ENCODE measurements around the gene VPS33B. TPM values are rescaled to one million over a fixed set of nuclear protein-coding genes. Genes with fewer than 3 reads are reported as not detected.

Gene VPS33B
- total and polyA plus RNA-seq, 2 of the 13 experiments (the other 11 are each of a cell fraction or from before 2014, with no cell fraction given) = 15.8 to 16.5 TPM

- TF ChIP-seq ARID5B (CRISPR knock-in tag; IDR thresholded peaks at IDR 0.05) (peak; percentile 36; the same call in 1 of the 2 replicates), HOXA5 (CRISPR knock-in tag; IDR thresholded peaks at IDR 0.05) (0 out of 2 replicates have a peak, but pooled peaks have one; percentile 39), RBM22 (optimal IDR thresholded peaks at IDR 0.05; ENCODE audit: low read length) (no peak), NONO (IDR thresholded peaks at IDR 0.05) (no peak), NONO (CRISPR knock-in tag; conservative IDR thresholded peaks at IDR 0.05) (0 out of 2 replicates have a peak, but pooled peaks have one; percentile 62), JUNB (CRISPR knock-in tag; IDR thresholded peaks at IDR 0.05; ENCODE audit: borderline replicate concordance) (no peak), ZNF549 (CRISPR knock-in tag; IDR thresholded peaks at IDR 0.05) (no peak), ARNTL (CRISPR knock-in tag; IDR thresholded peaks at IDR 0.05) (peak; percentile 82), DMAP1 (CRISPR knock-in tag; IDR thresholded peaks at IDR 0.05) (0 out of 2 replicates have a peak, but pooled peaks have one; percentile 54), ZSCAN25 (CRISPR knock-in tag; IDR thresholded peaks at IDR 0.05) (no peak), CCDC6 (CRISPR knock-in tag; IDR thresholded peaks at IDR 0.05) (no peak), GMEB1 (CRISPR knock-in tag; IDR thresholded peaks at IDR 0.05; ENCODE audit: borderline replicate concordance) (no peak), TCF7 (IDR thresholded peaks at IDR 0.05; ENCODE audit: low read depth) (no peak), SAP130 (CRISPR knock-in tag; IDR thresholded peaks at IDR 0.05; ENCODE audit: low read depth) (peak; percentile 68), SOX6 (IDR thresholded peaks at IDR 0.05) (no peak), SOX6 (CRISPR knock-in tag; IDR thresholded peaks at IDR 0.05) (peak; percentile 51), EP300 (IDR thresholded peaks at IDR 0.05; ENCODE audit: low read depth in 2 of 2, low read length in 2 of 2) (no peak), EP300 (CRISPR knock-in tag; IDR thresholded peaks at IDR 0.05; ENCODE audit: borderline replicate concordance) (no peak), ZNF292 (CRISPR knock-in tag; IDR thresholded peaks at IDR 0.05; ENCODE audit: borderline replicate concordance, low read depth) (peak; percentile 88; the same call in 1 of the 2 replicates), TSC22D2 (CRISPR knock-in tag; IDR thresholded peaks at IDR 0.05; ENCODE audit: borderline replicate concordance) (no peak)
These were observed 10.8 kb upstream of the VPS33B start (continued) for GRCh38 chr15:91032919-91033803.
